Omental fat pad (tissue), 4 donors: ENCODE results near the gene ATP1A4. TPM values are rescaled to one million over a fixed set of nuclear protein-coding genes. Genes with fewer than 3 reads are reported as not detected.

Source experiments
- ATAC-seq: fragments of 150-250 bp; one replicate; pipeline ENCODE4 v1.9.1; 2016; ENCODE audit warnings: mild to moderate bottlenecking, moderate library complexity; ENCODE audit not compliant: low FRiP score
- DNase-seq: peaks from one replicate; pipeline ENCODE4 v3.0.0-alpha.2; 2019; ENCODE audit warnings: low spot score
- CTCF ChIP-seq, 3 donors: fragments of 450-650 bp; IDR thresholded peaks; one replicate each; pipeline ENCODE4 v1.5.1; 2016 to 2017; ENCODE audit warnings: antibody characterized with exemption in 3 of 3, mild to moderate bottlenecking in 3 of 3, moderate library complexity in 2 of 3
- total RNA-seq, 4 donors: library from RNA; depleted of rRNA; stranded (reverse); fragments of >200 nt; gene quantifications; one replicate each; pipeline ENCODE4 v1.1.0, GENCODE V29; 2016

The ATP1A4 gene
- total RNA-seq, 4 donors from 2014 or later: 0.47 to 1.6 TPM; not detected in 2

GRCh38 chr1:160162931-160163330 is 11.5 kb downstream of the ATP1A4 start:
- ATAC-seq: no peak
- no peak for TF ChIP-seq CTCF (IDR thresholded peaks at IDR 0.05)
- DNase-seq: no peak

- TF ChIP-seq CTCF (IDR thresholded peaks at IDR 0.05): no peak
- DNase-seq (no peak), ATAC-seq (no peak)
Measured at GRCh38 chr1:160163615-160164014, 12.2 kb downstream of the ATP1A4 start.

- DNase-seq: no peak
- no peak for ATAC-seq
- TF ChIP-seq CTCF (IDR thresholded peaks at IDR 0.05): no peak
Measured at GRCh38 chr1:160164121-160164520, 12.7 kb downstream of the ATP1A4 start.

- DNase-seq (no peak), ATAC-seq (no peak)
- no peak for TF ChIP-seq CTCF (IDR thresholded peaks at IDR 0.05)
Measured at GRCh38 chr1:160166166-160166868, 14.9 kb downstream of the ATP1A4 start.

- ATAC-seq (no peak), DNase-seq (no peak)
- no peak for TF ChIP-seq CTCF (IDR thresholded peaks at IDR 0.05)
Measured at GRCh38 chr1:160167056-160167455, 15.7 kb downstream of the ATP1A4 start.

GRCh38 chr1:160167580-160167979 is 16.2 kb downstream of the ATP1A4 start:
- no peak for ATAC-seq
- DNase-seq: no peak
- TF ChIP-seq CTCF (IDR thresholded peaks at IDR 0.05): no peak

- TF ChIP-seq CTCF (IDR thresholded peaks at IDR 0.05): no peak
- ATAC-seq (no peak), DNase-seq (no peak)
Measured at GRCh38 chr1:160168016-160168415, 16.6 kb downstream of the ATP1A4 start.
